K562 (cell line): ENCODE results near the gene CD37. TPM values are rescaled to one million over a fixed set of nuclear protein-coding genes. Genes with fewer than 3 reads are reported as not detected.

Experiments used
- ARNT ChIP-seq, 2 experiments: fragments of 450-650 bp; IDR thresholded peaks; 2 replicates each; pipeline ENCODE4 v1.6.1; 2016; ENCODE audit warnings: mild to moderate bottlenecking in 1 of 2
- BCOR ChIP-seq: fragments of 450-650 bp; IDR thresholded peaks from 2 replicates; pipeline ENCODE4 v1.6.1; 2016
- EP300 ChIP-seq: IDR thresholded peaks from 2 replicates; pipeline ENCODE4 v1.6.1; 2012; ENCODE audit warnings: low read length, improper control_type of control experiment
- ESRRB ChIP-seq: fragments of 250-450 bp; sonication (Bioruptor Pico); IDR thresholded peaks from 2 replicates; pipeline ENCODE4 v1.5.0; 2020; ENCODE audit warnings: mild to moderate bottlenecking, moderate library complexity, borderline replicate concordance
- ETV6 ChIP-seq, 3 experiments: fragments of 150-350 bp in 1 of 3; sonication (generic) in 1 of 3; formaldehyde crosslinking in 1 of 3; IDR thresholded peaks; 2 replicates each; pipeline versions ENCODE4 v1.6.1 to v1.8.0; 2014 to 2022; ENCODE audit warnings: borderline replicate concordance in 2 of 3, low read depth in 2 of 3, antibody characterized with exemption in 1 of 3, low read length in 1 of 3, mild to moderate bottlenecking in 1 of 3, missing genetic modification reagents in 1 of 3
- FUS ChIP-seq: fragments of 200-400 bp; formaldehyde crosslinking; optimal IDR thresholded peaks from 2 replicates; pipeline ENCODE3; 2017; ENCODE audit warnings: low read depth, low read length
- NR2C2 ChIP-seq, 2 experiments: fragments of 200-800 bp in 1 of 2; sonication (Bioruptor generic) in 1 of 2; sonication (generic) in 1 of 2; formaldehyde crosslinking in 1 of 2; IDR thresholded peaks; 2 replicates each; pipeline versions ENCODE4 v1.6.1 to v1.8.0; 2016 to 2022; ENCODE audit warnings: mild to moderate bottlenecking in 1 of 2, missing compliant biosample characterization in 1 of 2, missing genetic modification characterization in 1 of 2, missing genetic modification reagents in 1 of 2
- NUFIP1 ChIP-seq: fragments of 450-650 bp; IDR thresholded peaks from 2 replicates; pipeline ENCODE4 v1.6.1; 2018; ENCODE audit not compliant: partially characterized antibody
- PHTF2 ChIP-seq: fragments of 250-450 bp; sonication (Bioruptor Pico); IDR thresholded peaks from 2 replicates; pipeline ENCODE4 v1.5.0; 2021; ENCODE audit warnings: mild to moderate bottlenecking
- RBM14 ChIP-seq: fragments of 200-400 bp; formaldehyde crosslinking; IDR thresholded peaks from 2 replicates; pipeline ENCODE4 v1.6.1; 2018; ENCODE audit warnings: low read depth, mild to moderate bottlenecking, low read length, moderate library complexity, borderline replicate concordance; ENCODE audit not compliant: insufficient read depth
- RBM22 ChIP-seq: fragments of 200-400 bp; formaldehyde crosslinking; IDR thresholded peaks from 2 replicates; pipeline ENCODE4 v1.6.1; 2018; ENCODE audit warnings: low read length, low read depth; ENCODE audit not compliant: poor library complexity, severe bottlenecking
- RBM34 ChIP-seq: fragments of 200-400 bp; formaldehyde crosslinking; IDR thresholded peaks from 2 replicates; pipeline ENCODE4 v1.6.1; 2018; ENCODE audit warnings: low read length, borderline replicate concordance; ENCODE audit not compliant: insufficient read depth
- SMARCE1 ChIP-seq: fragments of 450-650 bp; IDR thresholded peaks from 2 replicates; pipeline ENCODE4 v1.7.1; 2016; ENCODE audit warnings: mild to moderate bottlenecking
- SP2 ChIP-seq: IDR thresholded peaks from 2 replicates; pipeline ENCODE4 v1.6.1; 2011; ENCODE audit warnings: mild to moderate bottlenecking, low read depth, low read length, moderate library complexity; ENCODE audit not compliant: poor library complexity, severe bottlenecking; ENCODE audit errors: extremely low read depth
- SRF ChIP-seq, 2 experiments: fragments of 250-450, 450-650 bp in 1 of 2; sonication (Bioruptor Pico) in 1 of 2; sonication (generic) in 1 of 2; formaldehyde crosslinking; IDR thresholded peaks; 2 replicates each; pipeline versions ENCODE4 v1.5.0 to v1.5.1; 2020 to 2022; ENCODE audit warnings: mild to moderate bottlenecking in 1 of 2, missing genetic modification reagents in 1 of 2
- ZC3H8 ChIP-seq: fragments of 450-650 bp; IDR thresholded peaks from 2 replicates; pipeline ENCODE4 v1.6.1; 2017
- ZNF583 ChIP-seq: fragments of 250-450 bp; sonication (Bioruptor Pico); IDR thresholded peaks from 2 replicates; pipeline ENCODE4 v1.4.0; 2020
- polyA plus RNA-seq, 8 experiments: library from polyadenylated mRNA; depleted of rRNA in 4 of 8; stranded (reverse) in 5 of 8; unstranded in 3 of 8; fragments of >200 nt; fragmentation: Nextera tagmentation in 2 of 8; fragmentation: Illumina TruSeq in 1 of 8; extraction: Ambion mirVana in 2 of 8; extraction: Trizol in 1 of 8; gene quantifications; 2 replicates each; pipeline versions ENCODE4 v1.2.1 to v1.2.3, GENCODE V29; 2011 to 2014; ENCODE audit warnings: inconsistent platforms in 1 of 8, missing spikeins in 1 of 8
- total RNA-seq, 7 experiments: library from RNA; depleted of rRNA in 6 of 7; stranded (reverse); fragments of >200 nt in 6 of 7; fragmentation: Illumina TruSeq in 2 of 7; extraction: Trizol in 2 of 7; gene quantifications; 2 replicates each; pipeline versions ENCODE4 v1.2.1 to v1.2.3, GENCODE V29; 2011 to 2021; ENCODE audit warnings: low replicate concordance in 1 of 7
- TF ChIP-seq, protein P1 (sequence below): fragments of 250-450 bp; sonication (Bioruptor Pico); IDR thresholded peaks from 2 replicates; pipeline ENCODE4 v1.4.0; 2020
- TF ChIP-seq, protein P2 (sequence below): sonication (generic); formaldehyde crosslinking; IDR thresholded peaks from 2 replicates; pipeline ENCODE4 v1.8.0; 2023; ENCODE audit warnings: mild to moderate bottlenecking, missing genetic modification reagents
- TF ChIP-seq, protein P3 (sequence below): fragments of 250-450 bp; sonication (Bioruptor Pico); IDR thresholded peaks from 2 replicates; pipeline ENCODE4 v1.4.0; 2020; ENCODE audit warnings: mild to moderate bottlenecking, moderate library complexity, borderline replicate concordance

The CD37 gene
- total and polyA plus RNA-seq, 9 of the 15 experiments (the other 6 are each of a cell fraction or from before 2014, with no cell fraction given) = 2.5 to 19.0 (median 7.4) TPM

DNA sequence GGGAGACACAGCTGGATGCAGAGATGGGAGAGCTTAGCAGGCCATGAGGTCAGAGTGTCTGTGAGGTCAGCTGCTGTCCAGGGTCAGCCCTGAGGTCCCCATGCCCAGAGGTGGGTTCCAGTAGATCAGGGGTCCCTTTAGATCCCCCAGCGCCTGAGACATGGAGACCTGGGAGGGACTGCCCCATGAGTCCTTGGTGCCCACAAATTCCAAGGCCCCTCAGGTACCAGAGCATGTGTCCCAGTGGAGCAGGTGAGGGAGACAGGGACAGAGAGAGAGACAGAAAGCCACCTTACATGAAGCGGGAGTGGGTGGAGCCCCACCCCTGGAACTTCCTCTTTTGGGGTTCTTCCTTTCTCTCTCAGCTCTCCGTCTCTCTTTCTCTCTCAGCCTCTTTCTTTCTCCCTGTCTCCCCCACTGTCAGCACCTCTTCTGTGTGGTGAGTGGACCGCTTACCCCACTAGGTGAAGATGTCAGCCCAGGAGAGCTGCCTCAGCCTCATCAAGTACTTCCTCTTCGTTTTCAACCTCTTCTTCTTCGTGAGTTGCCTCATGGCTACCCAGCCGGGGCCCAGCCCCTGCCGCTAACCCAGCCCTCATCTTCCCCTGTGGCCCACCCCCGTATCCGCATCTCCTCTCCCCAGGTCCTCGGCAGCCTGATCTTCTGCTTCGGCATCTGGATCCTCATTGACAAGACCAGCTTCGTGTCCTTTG, at the start of gene CD37 (continued):
- TF ChIP-seq NR2C2 (CRISPR knock-in tag; IDR thresholded peaks at IDR 0.05) = no peak; the same call in 1 of the 2 replicates
- peak; percentile 65; the same call in 1 of the 2 replicates for TF ChIP-seq NR2C2 (tag; IDR thresholded peaks at IDR 0.05)
- no peak for TF ChIP-seq BCOR
- TF ChIP-seq RBM14 = no peak
- TF ChIP-seq, protein P1, sequence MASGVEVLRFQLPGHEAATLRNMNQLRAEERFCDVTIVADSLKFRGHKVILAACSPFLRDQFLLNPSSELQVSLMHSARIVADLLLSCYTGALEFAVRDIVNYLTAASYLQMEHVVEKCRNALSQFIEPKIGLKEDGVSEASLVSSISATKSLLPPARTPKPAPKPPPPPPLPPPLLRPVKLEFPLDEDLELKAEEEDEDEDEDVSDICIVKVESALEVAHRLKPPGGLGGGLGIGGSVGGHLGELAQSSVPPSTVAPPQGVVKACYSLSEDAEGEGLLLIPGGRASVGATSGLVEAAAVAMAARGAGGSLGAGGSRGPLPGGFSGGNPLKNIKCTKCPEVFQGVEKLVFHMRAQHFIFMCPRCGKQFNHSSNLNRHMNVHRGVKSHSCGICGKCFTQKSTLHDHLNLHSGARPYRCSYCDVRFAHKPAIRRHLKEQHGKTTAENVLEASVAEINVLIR = no peak
- no peak for TF ChIP-seq FUS
- no peak for TF ChIP-seq SP2
- no peak for TF ChIP-seq ARNT (IDR thresholded peaks at IDR 0.05)
- TF ChIP-seq RBM34 = no peak
- 0 out of 4 replicates have a peak, but pooled peaks of 1 of the 2 experiments have one; percentile 19 for TF ChIP-seq SRF (CRISPR knock-in tag; IDR thresholded peaks at IDR 0.05)
- TF ChIP-seq, protein P2, sequence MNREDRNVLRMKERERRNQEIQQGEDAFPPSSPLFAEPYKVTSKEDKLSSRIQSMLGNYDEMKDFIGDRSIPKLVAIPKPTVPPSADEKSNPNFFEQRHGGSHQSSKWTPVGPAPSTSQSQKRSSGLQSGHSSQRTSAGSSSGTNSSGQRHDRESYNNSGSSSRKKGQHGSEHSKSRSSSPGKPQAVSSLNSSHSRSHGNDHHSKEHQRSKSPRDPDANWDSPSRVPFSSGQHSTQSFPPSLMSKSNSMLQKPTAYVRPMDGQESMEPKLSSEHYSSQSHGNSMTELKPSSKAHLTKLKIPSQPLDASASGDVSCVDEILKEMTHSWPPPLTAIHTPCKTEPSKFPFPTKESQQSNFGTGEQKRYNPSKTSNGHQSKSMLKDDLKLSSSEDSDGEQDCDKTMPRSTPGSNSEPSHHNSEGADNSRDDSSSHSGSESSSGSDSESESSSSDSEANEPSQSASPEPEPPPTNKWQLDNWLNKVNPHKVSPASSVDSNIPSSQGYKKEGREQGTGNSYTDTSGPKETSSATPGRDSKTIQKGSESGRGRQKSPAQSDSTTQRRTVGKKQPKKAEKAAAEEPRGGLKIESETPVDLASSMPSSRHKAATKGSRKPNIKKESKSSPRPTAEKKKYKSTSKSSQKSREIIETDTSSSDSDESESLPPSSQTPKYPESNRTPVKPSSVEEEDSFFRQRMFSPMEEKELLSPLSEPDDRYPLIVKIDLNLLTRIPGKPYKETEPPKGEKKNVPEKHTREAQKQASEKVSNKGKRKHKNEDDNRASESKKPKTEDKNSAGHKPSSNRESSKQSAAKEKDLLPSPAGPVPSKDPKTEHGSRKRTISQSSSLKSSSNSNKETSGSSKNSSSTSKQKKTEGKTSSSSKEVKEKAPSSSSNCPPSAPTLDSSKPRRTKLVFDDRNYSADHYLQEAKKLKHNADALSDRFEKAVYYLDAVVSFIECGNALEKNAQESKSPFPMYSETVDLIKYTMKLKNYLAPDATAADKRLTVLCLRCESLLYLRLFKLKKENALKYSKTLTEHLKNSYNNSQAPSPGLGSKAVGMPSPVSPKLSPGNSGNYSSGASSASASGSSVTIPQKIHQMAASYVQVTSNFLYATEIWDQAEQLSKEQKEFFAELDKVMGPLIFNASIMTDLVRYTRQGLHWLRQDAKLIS (CRISPR knock-in tag) = no peak
- no peak for TF ChIP-seq RBM22
- TF ChIP-seq ESRRB = no peak
- TF ChIP-seq SMARCE1 = peak; percentile 45
- TF ChIP-seq ZC3H8 = no peak
- TF ChIP-seq NUFIP1 = no peak
- no peak for TF ChIP-seq PHTF2 (CRISPR knock-in tag)
- no peak for TF ChIP-seq ZNF583 (CRISPR knock-in tag)
- TF ChIP-seq, protein P3, sequence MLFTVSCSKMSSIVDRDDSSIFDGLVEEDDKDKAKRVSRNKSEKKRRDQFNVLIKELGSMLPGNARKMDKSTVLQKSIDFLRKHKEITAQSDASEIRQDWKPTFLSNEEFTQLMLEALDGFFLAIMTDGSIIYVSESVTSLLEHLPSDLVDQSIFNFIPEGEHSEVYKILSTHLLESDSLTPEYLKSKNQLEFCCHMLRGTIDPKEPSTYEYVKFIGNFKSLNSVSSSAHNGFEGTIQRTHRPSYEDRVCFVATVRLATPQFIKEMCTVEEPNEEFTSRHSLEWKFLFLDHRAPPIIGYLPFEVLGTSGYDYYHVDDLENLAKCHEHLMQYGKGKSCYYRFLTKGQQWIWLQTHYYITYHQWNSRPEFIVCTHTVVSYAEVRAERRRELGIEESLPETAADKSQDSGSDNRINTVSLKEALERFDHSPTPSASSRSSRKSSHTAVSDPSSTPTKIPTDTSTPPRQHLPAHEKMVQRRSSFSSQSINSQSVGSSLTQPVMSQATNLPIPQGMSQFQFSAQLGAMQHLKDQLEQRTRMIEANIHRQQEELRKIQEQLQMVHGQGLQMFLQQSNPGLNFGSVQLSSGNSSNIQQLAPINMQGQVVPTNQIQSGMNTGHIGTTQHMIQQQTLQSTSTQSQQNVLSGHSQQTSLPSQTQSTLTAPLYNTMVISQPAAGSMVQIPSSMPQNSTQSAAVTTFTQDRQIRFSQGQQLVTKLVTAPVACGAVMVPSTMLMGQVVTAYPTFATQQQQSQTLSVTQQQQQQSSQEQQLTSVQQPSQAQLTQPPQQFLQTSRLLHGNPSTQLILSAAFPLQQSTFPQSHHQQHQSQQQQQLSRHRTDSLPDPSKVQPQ (CRISPR knock-in tag) = no peak
- no peak for TF ChIP-seq ETV6 (IDR thresholded peaks at IDR 0.05; ENCODE audit: borderline replicate concordance in 1 of 2, low read depth in 2 of 2, low read length in 1 of 2)
- TF ChIP-seq ETV6 (CRISPR knock-in tag; IDR thresholded peaks at IDR 0.05; ENCODE audit: borderline replicate concordance) = no peak
- no peak for TF ChIP-seq EP300
